HG02588 (cell line): ENCODE results near the gene ESRRB.
"Not testable (repeated sequence)": the region's sequence is repeated elsewhere in the genome, so short reads cannot be mapped to it uniquely, and the experiment has no call there.

Experiments used
- ATAC-seq: cut with Tn5 transposase; IDR thresholded peaks from one replicate; pipeline ENCODE4 v1.9.1; 2021; ENCODE audit warnings: mild to moderate bottlenecking, moderate library complexity; ENCODE audit not compliant: unreplicated experiment

Gene ESRRB

DNA sequence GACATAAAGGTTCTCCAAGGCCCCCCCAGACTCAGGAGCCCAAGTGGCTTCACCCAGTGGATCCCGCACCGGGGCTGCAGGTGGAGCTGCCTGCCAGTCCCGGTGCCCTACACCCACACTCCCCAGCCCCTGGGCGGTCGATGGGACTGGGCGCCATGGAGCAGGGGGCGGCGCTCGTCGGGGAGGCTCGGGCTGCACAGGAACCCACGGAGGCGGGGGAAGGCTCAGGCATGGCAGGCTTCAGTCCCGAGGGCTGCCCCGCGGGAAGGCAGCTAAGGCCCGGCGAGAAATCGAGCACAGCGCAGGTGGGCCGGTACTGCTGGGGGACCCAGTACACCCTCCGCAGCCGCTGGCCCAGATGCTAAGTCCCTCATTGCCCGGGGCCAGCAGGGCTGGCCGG lies 160.7 kb downstream of the ESRRB start:
- ATAC-seq, result not testable (repeated sequence)

GRCh38 chr14:76537906-76538647 lies 162.1 kb downstream of the ESRRB start:
- ATAC-seq, result no peak

- ATAC-seq, result no peak
Observed at GRCh38 chr14:76538648-76539008, 162.7 kb downstream of the ESRRB start.

- ATAC-seq, result no peak
Observed at GRCh38 chr14:76539130-76539529, 163.2 kb downstream of the ESRRB start.

GRCh38 chr14:76541594-76542219 lies 165.8 kb downstream of the ESRRB start:
- ATAC-seq, result no peak

DNA sequence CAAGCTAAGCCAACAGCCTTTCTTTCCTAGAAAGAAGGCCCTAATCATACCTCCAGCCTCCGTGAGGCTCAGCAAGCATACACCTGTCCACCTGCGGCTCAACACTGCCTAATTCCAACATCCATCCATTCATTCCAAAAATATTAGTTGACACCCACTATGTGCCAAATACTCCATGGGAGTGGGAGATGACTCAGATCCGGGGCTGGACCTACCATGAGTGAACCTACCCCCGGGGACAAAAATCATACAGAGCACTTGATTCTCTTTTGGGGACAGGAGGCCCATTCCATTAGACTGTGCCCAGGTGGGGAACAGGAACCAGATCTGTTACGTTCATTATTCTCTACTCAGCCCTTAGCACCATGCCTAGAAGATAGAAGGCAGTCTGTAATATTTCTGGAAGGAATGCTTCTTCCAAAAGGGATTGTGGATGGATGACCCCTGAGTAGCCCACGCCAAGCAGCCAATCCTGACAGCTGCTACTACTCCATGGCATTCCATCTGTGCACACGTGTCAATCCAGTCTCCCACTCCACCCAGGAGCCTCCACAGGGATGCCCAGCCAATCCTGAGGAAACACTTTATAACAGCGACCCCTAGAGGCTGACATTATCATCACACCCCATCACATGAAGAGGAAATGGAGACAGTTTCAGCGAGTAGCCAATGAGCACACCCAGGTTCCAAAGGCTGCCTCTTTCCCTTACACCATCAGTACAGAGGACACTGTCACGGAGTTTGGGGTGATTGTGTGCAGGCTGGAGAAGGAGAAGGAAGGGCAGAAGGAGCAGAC lies 170.7 kb downstream of the ESRRB start:
- no peak for ATAC-seq

GRCh38 chr14:76547831-76548230 lies 171.9 kb downstream of the ESRRB start:
- ATAC-seq, result no peak

DNA sequence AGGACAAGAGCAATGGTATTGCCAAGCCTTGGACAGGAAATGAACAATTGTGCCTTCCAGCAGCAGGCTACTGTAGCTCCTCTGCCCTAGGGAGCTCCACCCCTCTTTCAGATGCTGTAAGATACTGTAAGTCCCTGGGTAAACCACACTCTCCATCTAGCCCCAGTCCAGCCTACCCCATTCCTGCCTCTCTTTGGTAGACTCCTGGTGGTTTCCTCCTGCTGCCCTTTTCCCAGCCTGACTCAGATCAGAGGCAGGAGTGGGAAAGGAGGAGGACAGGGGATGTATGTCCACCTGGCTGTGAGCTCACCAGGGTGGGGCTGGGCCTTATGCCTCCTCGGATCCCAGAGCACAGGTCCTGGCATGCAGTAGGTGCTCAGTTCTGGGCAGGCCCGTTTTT lies 174.6 kb downstream of the ESRRB start:
- ATAC-seq, result no peak

DNA sequence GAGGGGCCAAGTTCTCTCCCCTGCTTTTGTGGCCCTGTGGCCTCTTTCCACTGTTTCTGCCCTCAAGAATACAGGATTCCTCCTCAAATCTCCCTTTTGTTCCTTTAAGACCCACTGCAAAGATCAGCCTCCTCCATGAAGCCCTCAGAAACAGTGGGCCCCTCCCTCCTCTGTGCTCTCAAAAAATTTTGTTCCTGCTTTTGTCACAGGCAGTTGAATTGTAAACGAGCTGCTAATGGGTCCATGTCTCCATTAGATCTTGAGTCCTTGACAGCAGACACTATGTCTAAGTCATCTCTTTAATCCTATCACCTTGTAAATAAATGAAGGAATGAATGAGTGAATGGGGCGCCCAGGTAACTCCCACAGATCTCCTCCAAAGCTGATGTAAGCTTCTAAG lies 175.2 kb downstream of the ESRRB start:
- no peak for ATAC-seq
